NCI-H1436 (cell line): Measurements from ENCODE around the gene DYSF.

Experiments
- DNase-seq: peaks from one replicate; lab custom pipeline; 2025; lab: John Stamatoyannopoulos, UW

Gene DYSF

GRCh38 chr2:71691747-71692441 lies 238.5 kb downstream of the DYSF start:
- DNase-seq, result no peak

GRCh38 chr2:71692621-71693277 lies 239.4 kb downstream of the DYSF start:
- DNase-seq, result no peak

DNA sequence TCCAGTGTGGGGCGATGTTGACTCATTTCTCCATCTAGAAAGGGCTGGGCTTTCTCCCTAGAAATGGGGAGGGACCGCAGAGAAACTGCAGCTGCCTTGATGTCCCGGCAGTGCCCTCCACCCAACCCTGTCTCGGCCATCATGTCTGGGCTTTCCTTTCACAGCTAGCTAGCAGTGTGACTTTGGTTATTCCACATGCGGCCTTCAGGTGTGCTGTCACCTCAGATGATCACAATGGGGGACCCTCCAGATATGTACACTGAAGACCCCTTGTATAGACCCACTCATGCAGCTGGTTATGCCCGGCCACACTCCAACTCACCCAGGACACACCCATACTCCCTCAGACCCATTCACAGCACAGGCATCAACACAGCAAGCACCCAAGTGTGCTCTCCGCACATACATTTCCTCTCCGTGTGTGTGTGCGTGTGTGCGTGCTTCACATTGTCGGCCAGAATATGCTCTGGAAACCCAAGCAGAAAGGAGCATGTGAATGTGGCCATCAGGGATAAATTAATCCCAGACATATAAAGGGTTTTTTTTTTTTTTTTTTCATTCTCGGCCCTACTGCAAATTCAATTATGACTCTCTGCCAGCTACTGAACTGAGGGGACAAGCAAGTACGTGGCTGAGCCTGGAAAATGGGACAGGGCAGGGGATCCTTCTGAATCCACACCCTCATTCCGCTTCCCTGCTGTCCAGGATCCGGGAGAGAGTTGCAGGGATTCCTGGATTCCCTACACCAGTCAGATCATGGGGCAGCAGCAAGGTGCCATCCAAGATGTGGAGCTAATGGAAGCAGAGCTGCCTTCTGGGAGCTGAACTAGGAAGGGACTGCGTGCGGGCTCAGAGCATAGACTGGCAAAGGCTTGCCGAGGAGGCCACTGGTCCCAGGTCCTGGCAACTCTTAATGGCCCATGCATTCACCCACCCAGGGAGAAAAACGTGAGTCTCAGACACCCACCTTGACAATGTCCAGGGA lies 240.2 kb downstream of the DYSF start:
- no peak for DNase-seq

DNA sequence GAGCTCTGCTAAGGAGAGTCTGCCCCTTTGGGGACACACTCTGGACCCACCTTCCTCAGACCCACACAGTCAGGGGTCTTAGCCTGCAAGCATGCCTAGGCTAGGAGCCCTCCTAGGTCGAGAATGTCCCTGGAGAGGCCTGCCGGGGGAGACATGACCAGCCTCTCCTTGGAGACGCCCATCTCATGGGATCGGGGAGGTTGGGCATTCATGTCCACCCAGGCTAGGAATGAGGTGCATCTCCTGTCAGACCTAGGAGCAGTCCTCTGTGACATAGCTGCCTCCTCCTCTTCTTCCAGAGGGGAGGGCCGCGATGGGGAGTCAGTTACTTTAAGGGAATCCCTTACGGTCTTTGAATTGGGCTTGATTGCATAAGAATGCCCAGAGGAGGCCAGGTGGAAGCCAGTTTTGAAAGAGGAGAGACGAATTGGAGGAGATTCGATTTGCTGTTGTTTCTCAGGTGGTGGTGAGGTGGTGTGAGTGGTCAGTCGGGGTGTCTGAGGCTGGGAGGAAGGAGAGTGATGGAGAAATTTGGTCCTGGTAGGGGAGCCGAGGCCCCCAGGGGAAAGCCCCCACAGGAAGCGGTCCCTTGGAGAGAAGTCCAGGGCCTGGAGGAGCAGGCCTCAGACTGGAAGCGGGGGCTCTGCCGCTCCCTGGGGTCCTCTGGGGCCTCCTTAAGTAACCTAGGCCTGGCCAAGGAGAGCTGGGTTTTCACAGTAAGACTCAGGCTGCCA lies 241.3 kb downstream of the DYSF start:
- DNase-seq, result no peak

DNA sequence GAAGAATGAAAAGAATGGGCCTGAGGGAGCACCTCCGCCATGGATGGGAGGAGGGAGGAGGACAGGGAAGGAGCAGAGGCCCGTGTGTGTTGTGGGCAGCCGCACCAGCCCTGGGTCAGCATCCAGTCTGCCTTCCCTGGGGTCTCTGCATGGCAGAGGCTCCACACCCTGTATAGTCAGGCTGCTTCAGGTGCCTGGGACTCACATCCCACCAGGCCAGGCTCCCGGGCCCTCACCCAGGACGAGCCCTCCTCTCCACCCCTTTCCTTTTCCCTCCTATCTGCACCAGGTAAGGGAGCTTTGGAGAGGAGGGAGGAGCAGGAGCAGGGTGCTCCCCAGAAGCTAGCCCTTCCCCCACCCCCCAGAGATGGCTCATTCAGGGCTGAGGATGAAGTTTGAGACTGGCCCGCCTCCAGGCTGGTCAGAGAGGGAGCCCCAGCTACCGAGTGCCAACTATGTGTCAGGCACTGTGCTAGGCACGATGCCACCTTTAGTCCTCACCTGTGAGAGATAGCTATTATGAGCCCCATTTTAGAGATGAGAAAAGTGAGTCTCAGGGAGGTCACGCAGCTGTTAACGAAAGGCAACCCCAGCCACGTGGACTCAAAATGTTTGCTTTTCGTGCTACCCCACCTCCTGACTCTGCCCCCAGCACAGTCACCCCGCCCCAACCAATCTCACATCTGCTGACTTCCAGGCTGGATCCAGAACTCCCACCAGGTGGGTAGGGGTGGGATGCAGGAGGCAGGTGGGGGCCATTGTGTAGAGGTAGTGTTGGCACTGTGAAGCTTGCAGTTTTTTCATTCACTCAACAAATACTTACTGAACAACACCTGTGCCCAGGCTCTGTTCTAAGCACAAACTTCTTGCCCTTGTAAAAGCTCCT lies 242.1 kb downstream of the DYSF start:
- no peak for DNase-seq

DNA sequence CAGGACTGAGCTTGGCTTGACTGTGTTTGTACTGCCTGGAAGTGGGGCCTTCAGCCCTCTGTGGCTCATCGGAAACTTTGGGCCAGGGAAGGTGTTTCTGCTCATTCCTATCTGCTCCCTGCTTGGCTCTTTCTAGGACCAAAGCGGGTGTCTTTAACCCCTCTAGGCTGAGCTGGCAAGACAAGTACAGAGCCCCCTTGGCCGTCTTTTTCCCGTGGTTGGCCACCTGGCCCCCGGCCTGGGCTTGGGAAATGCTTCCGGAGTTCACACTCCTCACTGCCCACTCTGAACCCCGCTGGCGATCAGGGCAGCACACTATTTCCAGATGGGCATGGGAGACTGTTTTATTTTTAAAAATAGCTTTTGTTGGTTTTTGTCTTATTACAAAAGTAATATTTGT lies 243.0 kb downstream of the DYSF start:
- DNase-seq, result no peak

DNA sequence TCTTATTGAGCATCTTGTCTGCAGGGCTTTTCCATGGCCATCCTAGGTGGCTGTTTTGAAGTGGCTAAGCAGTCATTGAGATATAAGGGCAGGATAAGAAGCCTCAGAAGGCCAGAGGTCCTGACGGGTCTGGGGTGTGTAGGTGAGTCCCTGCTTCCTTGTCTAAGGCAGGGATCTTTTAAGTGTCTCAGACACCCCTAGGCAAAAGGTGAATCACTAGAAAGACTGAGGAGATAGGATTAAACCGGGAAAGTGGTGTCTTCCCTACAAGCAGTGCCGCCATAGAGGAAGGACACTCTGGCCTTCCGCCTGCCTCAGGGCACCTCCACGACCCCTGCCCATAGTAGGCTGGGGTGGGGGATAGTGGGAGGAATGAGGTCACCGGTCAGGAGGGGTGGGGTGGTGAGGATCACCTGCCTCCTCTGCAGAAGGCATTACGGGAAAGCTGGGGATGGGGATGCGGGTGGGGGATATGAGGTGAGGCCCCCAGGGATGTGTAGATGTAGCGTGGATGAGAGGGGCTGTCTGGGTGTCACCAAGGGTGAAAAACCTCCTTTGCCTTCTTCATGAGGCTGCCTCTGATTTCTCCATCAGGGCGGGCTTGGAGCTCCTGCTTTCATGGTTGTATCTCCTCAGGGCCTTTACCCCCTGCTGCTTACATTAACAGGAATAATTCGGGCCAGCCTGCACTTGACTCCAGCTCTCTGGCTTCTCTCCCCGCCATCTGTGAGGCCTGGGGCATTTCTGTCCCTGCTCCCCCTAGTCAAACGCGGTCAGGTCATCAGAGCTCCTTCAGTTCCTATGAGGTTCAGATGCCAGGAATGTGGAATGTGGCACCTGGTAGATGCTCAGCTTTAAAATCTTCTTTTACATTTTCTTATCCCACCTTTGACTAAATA lies 244.0 kb downstream of the DYSF start:
- DNase-seq, result no peak

DNA sequence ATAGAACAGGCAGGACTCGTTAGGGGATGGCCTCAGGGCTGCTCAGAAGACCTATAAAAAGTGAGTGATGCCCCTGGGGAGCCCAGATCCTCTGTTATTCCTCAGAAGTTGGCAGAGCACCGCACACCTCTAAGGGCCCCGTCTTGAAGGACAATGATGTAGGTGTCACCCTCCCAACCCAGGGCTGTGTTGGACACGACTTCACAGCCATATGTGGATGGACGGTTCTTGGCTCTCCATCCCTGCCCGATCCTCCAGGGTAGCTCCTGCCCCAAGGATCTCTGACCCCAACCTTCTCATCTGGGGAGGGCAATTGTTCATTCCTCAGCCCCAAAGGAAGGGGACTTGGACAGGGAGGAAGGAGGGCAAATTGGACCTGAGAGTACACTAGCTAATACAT lies 246.1 kb downstream of the DYSF start:
- no peak for DNase-seq

GRCh38 chr2:71700041-71700657 lies 246.8 kb downstream of the DYSF start:
- no peak for DNase-seq

DNA sequence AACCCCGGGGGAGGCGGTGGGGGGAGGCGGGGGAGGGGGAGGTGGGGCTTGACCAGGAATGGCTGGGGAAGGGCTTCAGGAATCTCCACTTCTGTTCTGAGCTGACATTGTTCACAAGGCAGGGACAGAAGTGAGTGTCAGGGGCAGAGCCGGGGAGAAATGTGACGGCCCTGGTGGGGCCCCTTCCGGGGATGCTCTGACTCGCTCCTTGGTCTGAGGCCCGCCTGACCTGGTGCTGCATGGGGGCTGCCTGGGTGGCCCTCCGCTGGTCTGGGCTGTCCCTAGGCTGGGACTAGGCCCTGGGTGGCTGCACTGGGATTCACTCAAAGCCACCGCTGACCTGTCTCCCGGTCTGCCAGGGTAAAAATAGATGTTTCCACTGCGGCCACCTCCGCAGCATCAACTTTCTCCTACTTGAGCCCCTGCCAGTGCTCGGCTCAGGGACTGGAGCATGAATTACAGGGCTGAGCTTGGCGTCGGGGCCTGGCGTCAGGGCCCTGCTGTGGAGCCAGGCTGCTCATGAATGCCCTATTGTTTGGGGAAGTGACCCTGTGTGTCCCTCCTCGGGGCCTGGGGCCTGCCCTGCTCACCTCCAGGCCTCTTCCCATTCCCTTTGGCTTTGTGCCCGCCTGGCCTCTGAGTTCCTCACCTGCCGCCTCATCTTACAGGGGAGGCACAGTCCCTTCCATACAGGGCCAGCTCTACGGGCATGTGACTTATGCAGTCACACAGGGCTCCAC lies 247.5 kb downstream of the DYSF start:
- no peak for DNase-seq

- DNase-seq, result no peak
These were observed 249.0 kb downstream of the DYSF start for GRCh38 chr2:71702071-71702970.

GRCh38 chr2:71702971-71703898 lies 249.9 kb downstream of the DYSF start:
- DNase-seq, result no peak

- no peak for DNase-seq
These were observed 250.8 kb downstream of the DYSF start for GRCh38 chr2:71704131-71704561.

DNA sequence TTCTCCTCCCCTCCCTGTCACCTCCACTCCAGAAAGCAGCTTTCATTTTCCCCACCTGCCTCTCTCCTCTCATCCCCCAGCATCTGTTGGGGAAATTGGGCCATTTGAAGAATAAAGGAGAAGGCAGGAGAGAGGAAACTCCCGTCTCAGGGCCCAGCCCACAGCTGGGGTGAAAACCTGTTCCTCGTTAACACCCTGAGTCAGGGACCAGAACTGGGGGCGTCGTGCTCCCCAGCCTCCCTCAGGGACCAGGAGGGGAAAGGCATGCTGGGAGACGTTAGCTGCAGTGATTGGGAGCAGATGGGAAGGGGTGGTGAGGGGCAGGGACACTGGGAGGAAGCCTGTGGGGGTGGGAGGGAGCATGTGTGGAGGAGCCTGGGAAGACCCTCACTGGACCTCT lies 251.3 kb downstream of the DYSF start:
- no peak for DNase-seq

DNA sequence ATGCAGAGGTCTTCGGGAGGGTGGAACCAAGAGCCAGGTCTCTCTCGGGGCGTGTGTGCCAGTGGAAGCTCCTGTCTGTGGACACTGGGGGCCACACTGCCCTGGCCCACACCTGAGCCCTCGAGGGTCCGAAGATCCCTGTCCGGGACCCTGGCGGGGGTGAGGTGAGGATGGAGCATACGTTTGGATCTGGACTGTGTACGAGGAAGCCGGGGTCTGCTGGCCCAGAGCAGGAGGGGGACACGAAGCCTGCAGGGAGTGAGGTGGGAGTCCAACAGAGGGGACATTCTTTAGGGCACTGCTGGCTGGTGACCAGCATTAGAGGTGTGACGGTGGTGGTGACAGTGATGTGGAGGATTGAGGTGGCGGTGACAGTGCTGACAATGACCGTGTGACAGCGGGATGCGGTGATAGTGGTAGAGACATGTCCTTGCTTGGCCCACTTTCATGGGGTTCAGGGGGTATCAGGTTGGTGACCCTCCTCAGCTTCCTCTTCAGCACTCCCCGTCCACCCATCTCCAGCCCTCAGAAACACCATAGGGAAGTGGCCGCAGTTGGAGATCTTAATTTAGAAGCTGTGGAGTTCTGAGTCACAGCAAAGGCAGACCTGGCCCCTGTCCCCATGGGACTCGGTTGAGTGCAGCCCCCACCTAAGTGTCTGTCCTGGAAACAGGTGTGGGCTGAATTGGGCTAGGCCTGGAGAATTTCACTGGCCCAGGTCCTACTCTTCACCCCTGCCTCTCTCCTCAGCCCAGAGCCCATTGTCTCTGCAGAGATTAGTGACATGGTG lies 252.0 kb downstream of the DYSF start:
- no peak for DNase-seq

DNA sequence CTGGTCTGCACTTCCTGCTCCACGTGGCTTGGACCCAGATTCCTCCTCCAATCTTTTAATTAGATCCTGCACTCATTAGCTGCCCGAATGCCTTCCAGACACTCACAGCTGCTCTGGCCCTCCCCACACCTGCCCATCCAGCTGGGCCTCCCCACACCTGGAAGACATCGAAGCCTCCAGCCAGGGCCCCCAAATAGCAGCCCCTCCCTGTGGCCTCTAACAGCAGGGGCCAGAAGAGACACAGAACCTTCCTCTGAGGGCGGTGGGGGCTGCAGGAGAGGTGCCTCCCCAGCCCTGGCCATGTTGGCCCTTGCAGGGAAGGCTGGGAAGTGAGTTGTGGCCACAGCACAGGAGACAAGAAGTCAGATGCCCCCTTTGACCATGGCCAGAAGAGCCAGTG lies 252.8 kb downstream of the DYSF start:
- no peak for DNase-seq
